Measurements from ENCODE around the gene PATL2.
"Not testable (repeated sequence)": the region's sequence is repeated elsewhere in the genome, so short reads cannot be mapped to it uniquely, and the experiment has no call there.

DNA sequence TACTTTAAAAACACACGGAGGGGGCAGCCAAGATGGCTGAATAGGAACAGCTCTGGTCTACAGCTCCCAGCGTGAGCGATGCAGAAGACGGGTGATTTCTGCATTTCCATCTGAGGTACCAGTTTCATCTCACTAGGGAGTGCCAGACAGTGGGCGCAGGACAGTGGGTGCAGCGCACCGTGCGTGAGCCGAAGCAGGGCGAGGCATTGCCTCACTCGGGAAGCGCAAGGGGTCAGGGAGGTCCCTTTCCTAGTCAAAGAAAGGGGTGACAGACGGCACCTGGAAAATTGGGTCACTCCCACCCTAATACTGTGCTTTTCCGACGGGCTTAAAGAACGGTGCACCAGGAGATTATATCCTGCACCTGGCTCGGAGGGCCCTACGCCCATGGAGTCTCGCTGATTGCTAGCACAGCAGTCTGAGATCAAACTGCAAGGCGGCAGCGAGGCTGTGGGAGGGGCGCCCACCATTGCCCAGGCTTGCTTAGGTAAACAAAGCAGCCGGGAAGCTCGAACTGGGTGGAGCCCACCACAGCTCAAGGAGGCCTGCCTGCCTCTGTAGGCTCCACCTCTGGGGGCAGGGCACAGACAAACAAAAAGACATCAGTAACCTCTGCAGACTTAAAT lies 28.2 kb upstream of the PATL2 start:
- TF ChIP-seq, protein P1, sequence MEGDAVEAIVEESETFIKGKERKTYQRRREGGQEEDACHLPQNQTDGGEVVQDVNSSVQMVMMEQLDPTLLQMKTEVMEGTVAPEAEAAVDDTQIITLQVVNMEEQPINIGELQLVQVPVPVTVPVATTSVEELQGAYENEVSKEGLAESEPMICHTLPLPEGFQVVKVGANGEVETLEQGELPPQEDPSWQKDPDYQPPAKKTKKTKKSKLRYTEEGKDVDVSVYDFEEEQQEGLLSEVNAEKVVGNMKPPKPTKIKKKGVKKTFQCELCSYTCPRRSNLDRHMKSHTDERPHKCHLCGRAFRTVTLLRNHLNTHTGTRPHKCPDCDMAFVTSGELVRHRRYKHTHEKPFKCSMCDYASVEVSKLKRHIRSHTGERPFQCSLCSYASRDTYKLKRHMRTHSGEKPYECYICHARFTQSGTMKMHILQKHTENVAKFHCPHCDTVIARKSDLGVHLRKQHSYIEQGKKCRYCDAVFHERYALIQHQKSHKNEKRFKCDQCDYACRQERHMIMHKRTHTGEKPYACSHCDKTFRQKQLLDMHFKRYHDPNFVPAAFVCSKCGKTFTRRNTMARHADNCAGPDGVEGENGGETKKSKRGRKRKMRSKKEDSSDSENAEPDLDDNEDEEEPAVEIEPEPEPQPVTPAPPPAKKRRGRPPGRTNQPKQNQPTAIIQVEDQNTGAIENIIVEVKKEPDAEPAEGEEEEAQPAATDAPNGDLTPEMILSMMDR (IDR thresholded peaks at IDR 0.05; ENCODE audit: low read depth, low read length), result not testable (repeated sequence)
- not testable (repeated sequence) for TF ChIP-seq POLR2A (IDR thresholded peaks at IDR 0.05; ENCODE audit: extremely low read depth, insufficient read length); MYC (IDR thresholded peaks at IDR 0.05; ENCODE audit: low read depth, low read length)
- TF ChIP-seq, protein P2, sequence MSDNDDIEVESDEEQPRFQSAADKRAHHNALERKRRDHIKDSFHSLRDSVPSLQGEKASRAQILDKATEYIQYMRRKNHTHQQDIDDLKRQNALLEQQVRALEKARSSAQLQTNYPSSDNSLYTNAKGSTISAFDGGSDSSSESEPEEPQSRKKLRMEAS (IDR thresholded peaks at IDR 0.05; ENCODE audit: low read depth, low read length), result not testable (repeated sequence)

All from NB4 (cell line).